ENCODE data around the gene ZNF804A. TPM values are rescaled to one million over a fixed set of nuclear protein-coding genes. Genes with fewer than 3 reads are reported as not detected.

Gene ZNF804A
- total RNA-seq, 2 experiments from 2014 or later = not detected

- H3K36me3 Mint-ChIP-seq (ENCODE audit: low read depth) = no peaks in the 10 kb centered on the region
- no peaks in the 10 kb centered on the region for H3K27me3 Mint-ChIP-seq
- H3K4me1 Mint-ChIP-seq (ENCODE audit: low read depth) = no peaks in the 10 kb centered on the region
- H3K4me3 Mint-ChIP-seq = no peak overlapping the region
- POLR2A ChIA-PET = no interaction called here
- CTCF ChIA-PET = no interaction called here
- intact Hi-C loops (cut with micrococcal nuclease) = no loop called here
- no peak overlapping the region for H3K27ac Mint-ChIP-seq
- no peak for TF ChIP-seq CTCF (IDR thresholded peaks at IDR 0.05)
- peaks cover 4% of the 10 kb centered on the region for H3K9me3 Mint-ChIP-seq
- DNase-seq = no peak
- ATAC-seq = no peak
These were observed 182.1 kb downstream of the ZNF804A start for GRCh38 chr2:184780384-184780783.

- no peak for TF ChIP-seq CTCF (IDR thresholded peaks at IDR 0.05)
- no peaks in the 10 kb centered on the region for H3K4me1 Mint-ChIP-seq (ENCODE audit: low read depth)
- H3K36me3 Mint-ChIP-seq (ENCODE audit: low read depth) = no peaks in the 10 kb centered on the region
- no peak for ATAC-seq
- ChIA-PET CTCF (no interaction called here), POLR2A (no interaction called here)
- no peak for DNase-seq
- no peak overlapping the region for H3K4me3 Mint-ChIP-seq
- peaks cover 4% of the 10 kb centered on the region for H3K9me3 Mint-ChIP-seq
- no peak overlapping the region for H3K27ac Mint-ChIP-seq
- intact Hi-C loops (cut with micrococcal nuclease) = no loop called here
- no peaks in the 10 kb centered on the region for H3K27me3 Mint-ChIP-seq
These were observed 182.6 kb downstream of the ZNF804A start for GRCh38 chr2:184780944-184781343.

- Mint-ChIP-seq H3K4me1 (ENCODE audit: low read depth) (no peaks in the 10 kb centered on the region), H3K27me3 (no peaks in the 10 kb centered on the region), H3K9me3 (peaks cover 4% of the 10 kb centered on the region), H3K4me3 (no peak overlapping the region), H3K36me3 (ENCODE audit: low read depth) (no peaks in the 10 kb centered on the region), H3K27ac (no peak overlapping the region)
- ATAC-seq (no peak), DNase-seq (no peak)
- CTCF ChIA-PET = no interaction called here
- intact Hi-C loops (cut with micrococcal nuclease) = no loop called here
- no peak for TF ChIP-seq CTCF (IDR thresholded peaks at IDR 0.05)
- POLR2A ChIA-PET = no interaction called here
These were observed 185.2 kb downstream of the ZNF804A start for GRCh38 chr2:184783576-184783975.

GRCh38 chr2:184793176-184793575 lies 194.8 kb downstream of the ZNF804A start:
- Mint-ChIP-seq H3K4me1 (ENCODE audit: low read depth) (no peaks in the 10 kb centered on the region), H3K4me3 (no peak overlapping the region), H3K27me3 (no peaks in the 10 kb centered on the region), H3K9me3 (peaks cover 19% of the 10 kb centered on the region), H3K36me3 (ENCODE audit: low read depth) (no peaks in the 10 kb centered on the region), H3K27ac (no peak overlapping the region)
- POLR2A ChIA-PET = no interaction called here
- no peak for DNase-seq
- no peak for TF ChIP-seq CTCF (IDR thresholded peaks at IDR 0.05)
- ATAC-seq = no peak
- intact Hi-C loops (cut with micrococcal nuclease) = no loop called here
- CTCF ChIA-PET = no interaction called here

- Mint-ChIP-seq H3K27ac (no peak overlapping the region), H3K9me3 (peaks cover 7% of the 10 kb centered on the region), H3K4me1 (ENCODE audit: low read depth) (no peaks in the 10 kb centered on the region), H3K27me3 (no peaks in the 10 kb centered on the region), H3K36me3 (ENCODE audit: low read depth) (no peaks in the 10 kb centered on the region), H3K4me3 (no peak overlapping the region)
- CTCF ChIA-PET = no interaction called here
- no peak for ATAC-seq
- POLR2A ChIA-PET = no interaction called here
- DNase-seq = no peak
- intact Hi-C loops (cut with micrococcal nuclease) = no loop called here
- TF ChIP-seq CTCF (IDR thresholded peaks at IDR 0.05) = no peak
These were observed 201.1 kb downstream of the ZNF804A start for GRCh38 chr2:184799379-184799778.
